DLD1 (cell line): Measurements from ENCODE around the gene RMND1.
"Not testable (repeated sequence)": the region's sequence is repeated elsewhere in the genome, so short reads cannot be mapped to it uniquely, and the experiment has no call there.

Source experiments
- in situ Hi-C: cut with HindIII; loops from 2 replicates; pipeline ENCODE4 v1.10.0; 2017; ENCODE audit warnings: low sequenced_read_pairs

Gene RMND1

GRCh38 chr6:151387175-151387970 is 64.6 kb downstream of the RMND1 start:
- in situ Hi-C loops: no loop called here

DNA sequence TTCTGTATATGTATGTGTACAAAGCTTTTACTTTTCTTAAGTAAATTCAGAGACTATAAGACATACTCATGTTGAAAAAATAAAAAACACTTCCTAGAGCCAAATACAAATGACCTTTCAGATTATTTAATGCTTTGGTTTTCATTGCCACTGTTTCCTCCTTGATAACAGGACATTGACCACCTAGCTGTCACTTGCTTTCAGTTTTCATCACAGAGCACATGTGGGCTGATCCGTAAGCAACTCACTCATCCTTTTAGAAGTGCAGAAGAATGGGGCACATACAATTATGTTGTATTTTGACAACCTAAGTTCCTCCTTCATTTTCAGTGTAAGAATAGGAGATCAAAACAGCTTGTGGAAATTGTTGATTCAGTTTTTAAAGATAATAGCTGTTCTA is 66.7 kb downstream of the RMND1 start:
- in situ Hi-C loops: no loop called here

DNA sequence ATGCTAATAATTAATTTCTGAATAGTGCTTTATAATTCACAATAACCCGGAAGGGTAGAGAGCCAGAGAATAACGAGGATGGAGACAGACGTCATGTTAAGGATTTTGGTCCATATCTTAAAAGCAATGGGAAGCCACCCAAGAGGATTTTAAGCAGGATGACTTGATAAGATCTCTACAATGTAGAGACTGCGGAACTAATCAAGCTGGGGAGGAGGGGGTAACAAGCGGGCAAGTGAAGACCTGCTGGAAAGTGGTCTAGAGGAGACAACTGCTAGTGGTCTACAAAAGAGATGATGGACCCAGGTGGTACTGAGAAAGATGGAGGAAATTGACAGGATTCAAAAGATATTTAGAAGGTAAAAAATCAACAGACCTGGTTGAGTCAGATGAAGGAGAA is 67.8 kb downstream of the RMND1 start:
- in situ Hi-C loops: no loop called here

DNA sequence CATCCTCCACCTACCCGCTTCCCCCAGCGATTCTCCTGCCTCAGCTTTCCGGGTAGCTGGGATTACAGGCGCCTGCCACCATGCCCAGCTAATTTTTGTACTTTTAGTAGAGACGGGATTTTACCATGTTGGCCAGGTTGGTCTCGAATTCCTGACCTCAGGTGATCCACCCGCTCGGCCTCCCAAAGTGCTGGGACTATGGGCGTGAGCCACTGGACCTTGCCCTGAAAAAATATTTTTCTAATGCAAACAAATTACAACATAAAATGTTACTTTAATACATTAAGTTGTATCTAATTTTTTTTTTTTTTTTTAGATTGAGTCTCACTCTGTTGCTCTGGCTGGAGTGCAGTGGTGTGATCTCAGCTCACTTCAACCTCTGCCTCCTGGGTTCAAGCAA is 69.3 kb downstream of the RMND1 start:
- in situ Hi-C loops: not testable (repeated sequence)

DNA sequence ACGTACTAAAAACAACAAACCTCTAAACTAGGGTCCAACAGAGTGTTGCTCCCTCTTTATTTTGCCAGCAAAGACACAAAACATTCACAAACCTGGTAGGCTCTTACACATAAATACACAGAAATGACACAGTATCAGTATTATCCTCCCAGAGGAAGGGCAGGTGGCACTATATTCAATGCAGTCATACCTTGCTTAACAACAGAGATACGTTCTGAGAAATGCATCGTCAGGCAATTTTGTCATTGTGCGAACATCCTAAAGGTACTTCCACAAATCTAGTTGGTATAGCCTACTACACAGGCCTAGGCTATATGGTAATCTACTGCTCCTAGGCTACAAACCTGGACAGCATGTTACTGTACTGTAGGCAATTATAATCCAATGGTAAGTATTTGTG is 70.2 kb downstream of the RMND1 start:
- in situ Hi-C loops: no loop called here

DNA sequence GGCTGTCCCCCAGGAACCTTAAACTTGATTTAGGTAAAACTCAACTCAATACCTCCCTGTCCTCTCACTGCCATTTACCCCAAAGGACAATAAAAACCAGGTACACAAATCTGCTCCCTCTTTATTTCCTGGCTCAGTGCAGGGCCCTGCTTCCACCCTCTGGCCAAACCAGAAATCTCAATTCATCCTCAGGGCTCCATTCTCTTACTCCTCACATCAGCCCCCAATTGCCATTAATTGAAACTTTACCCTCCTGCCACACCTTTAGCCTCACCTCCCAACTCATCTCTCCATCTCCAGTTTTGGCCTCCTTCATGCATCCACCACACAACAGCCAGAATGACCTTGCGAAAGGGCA is 71.1 kb downstream of the RMND1 start:
- in situ Hi-C loops: no loop called here

- in situ Hi-C loops: no loop called here
Observed at GRCh38 chr6:151379933-151380847, 71.7 kb downstream of the RMND1 start.

- in situ Hi-C loops: no loop called here
Observed at GRCh38 chr6:151377095-151377494, 74.8 kb downstream of the RMND1 start.

GRCh38 chr6:151376440-151376839 is 75.5 kb downstream of the RMND1 start:
- in situ Hi-C loops: no loop called here

DNA sequence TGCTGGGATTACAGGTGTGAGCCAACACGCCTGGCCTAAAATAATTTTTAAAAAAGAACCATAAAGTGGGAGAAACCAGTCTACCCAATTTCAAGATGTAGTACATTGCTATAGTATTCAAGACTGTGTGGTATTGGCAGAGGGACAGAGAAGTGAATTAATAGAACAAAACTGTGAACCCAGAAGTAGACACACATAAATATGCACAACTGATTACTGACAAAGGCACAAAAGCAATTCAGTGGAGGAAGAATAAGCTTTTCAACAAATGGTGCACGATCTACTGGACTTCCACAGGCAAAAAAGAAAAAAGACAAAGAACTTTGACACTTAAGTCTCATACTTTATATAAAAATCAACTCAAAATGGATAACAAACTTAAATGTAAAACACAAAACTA is 76.1 kb downstream of the RMND1 start:
- in situ Hi-C loops: no loop called here

GRCh38 chr6:151374036-151374683 is 77.8 kb downstream of the RMND1 start:
- in situ Hi-C loops: loop anchor here (25.0 kb wide), 2 partner anchors 362 to 487 kb away; no protein-coding TSS in a partner anchor

- in situ Hi-C loops: loop anchor here (25.0 kb wide), 2 partner anchors 360 to 485 kb away; no protein-coding TSS in a partner anchor
Observed at GRCh38 chr6:151372164-151372563, 79.8 kb downstream of the RMND1 start.

DNA sequence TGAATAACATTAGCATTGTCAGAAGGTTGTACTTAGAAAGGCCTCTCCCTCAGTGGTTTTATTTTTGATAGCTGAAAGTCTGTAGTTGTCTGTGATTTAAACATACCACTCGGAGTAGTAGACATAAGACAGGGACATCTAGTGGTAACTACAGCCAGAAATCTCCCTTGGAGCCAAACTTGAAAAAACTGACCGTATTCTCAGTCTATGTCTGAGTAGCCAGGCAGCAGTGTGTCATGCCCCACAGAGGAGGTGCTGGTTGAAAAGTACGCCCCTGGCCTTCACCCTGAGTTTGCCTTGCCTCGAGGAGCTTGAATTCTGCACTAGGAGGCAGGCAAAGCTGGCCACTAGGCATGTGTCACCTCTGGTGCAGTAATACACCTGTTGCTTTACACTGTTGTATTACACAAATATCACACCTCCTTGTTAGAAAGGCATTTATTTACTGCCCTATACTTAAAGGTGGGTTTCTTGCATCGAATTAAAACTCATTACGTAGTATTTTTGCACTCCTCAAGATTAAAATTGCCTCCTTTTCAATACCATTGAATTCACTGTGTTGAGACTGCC is 81.3 kb downstream of the RMND1 start:
- in situ Hi-C loops: loop anchor here (25.0 kb wide), 2 partner anchors 358 to 483 kb away; no protein-coding TSS in a partner anchor

GRCh38 chr6:151365233-151365632 is 86.7 kb downstream of the RMND1 start:
- in situ Hi-C loops: loop anchor here (25.0 kb wide), 2 partner anchors 353 to 478 kb away; no protein-coding TSS in a partner anchor

DNA sequence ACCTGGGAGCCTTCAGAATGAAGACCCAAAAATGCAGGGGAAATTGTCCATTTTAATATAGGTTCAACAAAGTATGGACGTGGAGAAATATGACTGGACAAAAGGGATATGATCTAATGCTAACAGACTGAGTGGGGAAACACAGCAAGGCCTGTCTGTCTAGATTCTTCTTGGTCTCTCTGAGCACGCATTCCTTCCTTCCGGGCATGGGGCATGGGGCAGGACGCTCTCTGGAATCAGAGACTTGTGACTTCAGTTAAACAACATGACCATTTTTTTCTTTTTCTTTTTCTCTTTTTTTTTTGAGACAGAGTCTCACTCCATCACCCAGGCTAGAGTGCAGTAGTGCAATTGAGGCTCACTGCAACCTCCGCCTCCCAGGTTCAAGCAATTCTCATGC is 92.4 kb downstream of the RMND1 start:
- in situ Hi-C loops: loop anchor here (25.0 kb wide), 2 partner anchors 347 to 472 kb away; no protein-coding TSS in a partner anchor

- in situ Hi-C loops: loop anchor here (25.0 kb wide), 2 partner anchors 346 to 471 kb away; no protein-coding TSS in a partner anchor
Observed at GRCh38 chr6:151358475-151358874, 93.5 kb downstream of the RMND1 start.

DNA sequence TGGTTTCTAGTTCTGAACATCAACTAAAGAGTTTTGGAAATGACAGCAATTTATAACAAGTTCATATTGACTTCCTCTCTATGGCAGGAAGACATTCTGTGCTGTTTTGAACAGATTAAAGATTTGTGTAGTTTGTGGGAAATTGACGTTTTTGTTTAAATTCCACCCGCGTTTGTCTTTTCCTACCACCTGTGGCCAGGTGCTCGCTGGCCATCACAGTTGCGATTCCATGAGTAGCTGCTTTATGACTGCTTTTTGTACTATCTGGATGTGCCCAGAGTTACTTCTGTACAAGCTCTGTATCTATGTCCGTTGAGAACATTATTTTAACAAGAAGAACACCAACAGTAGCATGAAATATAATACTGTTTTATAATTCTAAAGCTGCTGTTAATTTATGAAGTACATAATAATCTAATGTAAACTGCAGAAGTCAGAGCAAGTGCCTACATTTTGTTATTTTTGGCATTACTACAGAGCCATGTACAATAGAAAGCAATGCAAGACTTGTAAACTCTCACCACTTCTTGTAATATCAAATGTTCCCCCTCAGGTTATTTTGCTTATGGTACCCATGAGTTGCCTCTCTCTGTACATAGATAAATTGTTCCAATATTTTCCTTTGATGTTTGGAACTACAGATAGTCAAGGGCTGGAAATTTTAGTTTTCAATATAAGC is 94.0 kb downstream of the RMND1 start:
- in situ Hi-C loops: loop anchor here (25.0 kb wide), 2 partner anchors 346 to 471 kb away; no protein-coding TSS in a partner anchor

DNA sequence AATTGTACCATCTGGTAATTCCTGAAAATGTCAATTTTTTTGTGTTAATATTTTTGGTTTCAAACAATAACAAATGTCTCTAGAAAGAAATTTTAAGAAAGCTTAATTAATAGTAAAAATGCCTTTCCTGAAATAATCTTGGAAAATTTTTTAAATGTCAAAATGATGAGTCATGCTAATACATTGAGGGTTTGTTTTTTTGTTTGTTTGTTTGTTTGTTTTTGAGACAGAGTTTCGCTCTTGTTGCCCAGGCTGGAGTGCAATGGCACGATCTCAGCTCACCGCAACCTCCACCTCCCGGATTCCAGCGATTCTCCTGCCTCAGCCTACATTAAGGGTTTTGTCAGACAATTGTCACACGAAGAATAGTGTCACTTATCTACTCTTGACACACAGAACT is 94.9 kb downstream of the RMND1 start:
- in situ Hi-C loops: loop anchor here (25.0 kb wide), 2 partner anchors 345 to 470 kb away; no protein-coding TSS in a partner anchor
